Head of caudate nucleus (tissue), 42 donors: ENCODE data around the gene SCAMP2.
A peak's percentile ranks its signal among the peaks of the same experiment; 100 is the strongest.
"Not testable (repeated sequence)": the region's sequence is repeated elsewhere in the genome, so short reads cannot be mapped to it uniquely, and the experiment has no call there.

ENCODE experiments used
- DNase-seq, 42 donors: peaks; one replicate each; pipeline versions ENCODE4 v3.0.0 to v3.0.0-alpha.2; 2020 to 2021; ENCODE audit warnings: mixed read lengths in 7 of 42
- intact Hi-C: fragments of 100-400 bp; cut with DNase I; formaldehyde crosslinking; loops from one replicate; pipeline ENCODE4 v1.15.0; 2022

Gene SCAMP2

GRCh38 chr15:74892931-74893330 is 19.8 kb upstream of the SCAMP2 start:
- no peak for DNase-seq
- intact Hi-C loops = no loop called here

DNA sequence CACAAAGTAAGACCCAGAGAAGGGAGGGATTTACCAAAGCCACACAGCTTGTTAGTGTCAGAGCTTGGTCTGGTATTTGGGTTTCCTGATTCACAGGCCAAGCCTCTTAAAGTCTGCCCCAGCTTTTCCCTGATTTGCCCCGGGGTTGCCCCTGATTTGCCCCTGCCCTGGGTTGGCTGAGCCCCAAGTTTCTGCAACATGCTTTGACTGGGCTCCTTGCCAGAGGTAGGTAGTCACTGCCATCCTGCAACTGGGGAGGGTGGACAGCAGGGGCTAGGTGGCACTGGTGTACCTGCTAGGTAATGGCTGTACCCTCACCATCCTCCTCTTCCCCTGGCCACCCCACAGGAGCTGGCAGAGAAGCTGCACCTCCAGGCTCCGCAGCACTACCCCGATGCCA is 19.1 kb upstream of the SCAMP2 start:
- intact Hi-C loops = no loop called here
- no peak for DNase-seq

DNA sequence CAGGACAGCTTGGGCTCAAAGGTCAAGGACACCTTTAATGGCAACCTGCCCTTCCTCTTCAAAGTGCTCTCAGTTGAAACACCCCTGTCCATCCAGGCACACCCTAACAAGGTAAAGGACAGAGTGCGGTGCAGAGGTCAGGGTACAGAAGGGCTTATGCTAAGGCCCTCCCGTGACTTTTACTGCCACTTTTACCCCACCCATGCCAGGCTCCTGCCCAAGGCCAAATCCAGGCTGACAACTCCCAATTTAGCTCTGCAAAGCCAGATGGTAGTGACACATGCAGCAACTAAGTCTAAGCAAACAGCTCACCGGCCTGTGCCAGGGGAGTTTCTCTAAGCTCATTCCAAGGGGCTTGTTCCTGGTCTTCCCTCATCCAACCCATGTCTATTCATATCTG is 18.3 kb upstream of the SCAMP2 start:
- intact Hi-C loops = no loop called here
- DNase-seq = no peak

DNA sequence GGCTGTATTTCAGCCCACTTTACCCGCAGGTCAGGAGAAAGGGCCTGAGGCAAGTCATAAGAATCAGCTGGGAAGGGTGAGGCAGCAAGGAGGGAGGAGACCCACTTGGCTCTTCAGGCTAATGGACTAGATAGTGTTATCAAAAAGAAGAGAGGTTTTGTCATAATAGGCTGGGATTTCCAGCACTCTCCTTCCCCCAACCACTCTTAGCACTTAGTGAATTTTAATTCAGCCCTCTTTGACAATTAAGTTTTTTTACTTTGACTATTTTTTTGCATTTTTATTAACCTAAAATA is 17.4 kb upstream of the SCAMP2 start:
- DNase-seq = no peak
- intact Hi-C loops = no loop called here

GRCh38 chr15:74889883-74890664 is 16.9 kb upstream of the SCAMP2 start, which contains the start of gene MPI:
Gene MPI (plus strand): TSS chr15:74890042. CDS start chr15:74890074, 32 bp downstream.
- DNase-seq = peak; percentile 87 to 97 (median 93)
- intact Hi-C loops = no loop called here

DNA sequence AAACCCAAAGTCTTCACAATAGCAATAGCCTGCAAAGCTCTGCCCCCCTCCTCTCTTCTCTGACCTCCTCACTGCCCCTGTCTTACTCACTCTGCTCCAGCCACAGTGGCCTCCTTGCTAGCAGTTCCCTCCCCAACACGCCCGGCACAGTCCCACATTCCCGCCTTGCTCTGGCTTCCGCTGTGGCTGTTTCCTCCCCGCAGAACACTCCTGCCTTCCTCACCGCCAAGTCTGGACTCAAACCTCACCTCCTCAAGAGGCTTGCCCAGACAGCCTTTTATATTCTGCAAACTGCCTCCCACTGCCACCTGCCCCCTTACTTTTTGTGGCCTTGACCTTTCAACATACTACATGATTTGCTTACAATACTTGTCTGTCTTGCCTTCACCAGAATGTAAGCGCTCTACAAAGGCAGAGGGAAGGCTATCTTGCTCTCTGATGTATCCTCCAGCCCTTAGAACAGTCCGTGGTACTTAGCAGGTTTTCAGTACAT is 16.3 kb upstream of the SCAMP2 start:
- intact Hi-C loops = no loop called here
- DNase-seq = peak; percentile 28 to 82 (median 62)

GRCh38 chr15:74888716-74889115 is 15.6 kb upstream of the SCAMP2 start:
- intact Hi-C loops = no loop called here
- no peak for DNase-seq

GRCh38 chr15:74887537-74888193 is 14.5 kb upstream of the SCAMP2 start:
- intact Hi-C loops, DNase-seq: not testable (repeated sequence)

DNA sequence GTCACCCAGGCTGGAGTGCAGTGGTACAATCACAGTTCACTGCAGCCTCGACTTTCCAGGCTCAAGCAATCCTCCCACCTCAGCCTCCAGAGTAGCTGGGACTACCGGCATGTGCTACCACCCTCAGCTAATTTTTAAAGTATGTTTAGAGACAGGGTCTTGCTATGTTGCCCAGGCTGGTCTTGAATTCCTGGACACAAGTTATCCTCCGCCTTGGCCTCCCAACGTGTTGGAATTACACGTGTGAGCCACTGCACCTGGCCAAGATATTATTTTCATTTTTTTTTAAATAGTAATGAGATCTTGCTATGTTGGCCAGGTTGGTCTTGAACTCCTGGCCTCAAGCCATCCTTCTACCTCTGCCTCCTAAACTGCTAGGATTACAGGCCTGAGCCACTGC is 12.3 kb upstream of the SCAMP2 start:
- DNase-seq = no peak
- intact Hi-C loops = no loop called here

DNA sequence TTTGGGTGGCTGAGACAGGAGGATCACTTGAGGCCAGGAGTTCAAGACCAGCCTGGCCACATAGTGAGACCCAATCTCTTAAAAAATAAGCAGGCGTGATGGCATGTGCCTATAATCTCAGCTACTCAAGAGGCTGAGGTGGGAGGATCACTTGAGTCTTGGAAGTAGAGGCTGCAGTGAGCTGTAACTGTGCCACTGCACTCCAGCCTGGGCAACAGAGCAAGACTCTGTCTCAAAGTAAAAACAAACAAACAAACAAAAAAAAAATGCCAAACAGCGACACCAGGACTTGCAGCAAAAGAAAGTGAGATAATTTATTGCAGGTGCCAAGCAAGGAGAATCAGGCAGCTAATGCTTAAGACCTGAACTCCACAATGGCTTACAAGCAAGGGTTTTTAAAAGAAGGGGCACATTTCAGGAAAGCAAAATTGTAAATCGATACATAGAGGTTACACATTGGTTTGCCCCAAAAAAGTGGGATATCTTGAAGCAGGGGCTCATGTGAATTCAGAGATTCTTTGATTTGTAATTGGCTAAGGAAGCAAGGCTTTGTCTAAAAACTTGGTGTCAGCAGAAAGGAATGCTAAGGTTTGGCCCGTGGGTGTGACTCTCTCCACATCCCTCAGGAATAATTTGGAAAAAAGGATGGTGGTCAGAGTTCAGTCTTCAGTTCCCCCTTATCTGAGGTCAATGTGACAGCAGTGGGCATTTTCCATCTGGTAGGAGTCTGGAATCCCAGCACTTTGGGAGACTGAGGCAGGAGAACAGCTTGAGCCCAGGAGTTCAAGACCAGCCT is 11.5 kb upstream of the SCAMP2 start:
- no peak for DNase-seq
- intact Hi-C loops = no loop called here

- DNase-seq = no peak
- intact Hi-C loops = no loop called here
Observed at GRCh38 chr15:74882528-74882927, 9.4 kb upstream of the SCAMP2 start.

GRCh38 chr15:74878273-74878672 is 5.1 kb upstream of the SCAMP2 start:
- intact Hi-C loops = no loop called here
- peak in 4 of 42 donors; percentile 18 to 54 (median 31) for DNase-seq

DNA sequence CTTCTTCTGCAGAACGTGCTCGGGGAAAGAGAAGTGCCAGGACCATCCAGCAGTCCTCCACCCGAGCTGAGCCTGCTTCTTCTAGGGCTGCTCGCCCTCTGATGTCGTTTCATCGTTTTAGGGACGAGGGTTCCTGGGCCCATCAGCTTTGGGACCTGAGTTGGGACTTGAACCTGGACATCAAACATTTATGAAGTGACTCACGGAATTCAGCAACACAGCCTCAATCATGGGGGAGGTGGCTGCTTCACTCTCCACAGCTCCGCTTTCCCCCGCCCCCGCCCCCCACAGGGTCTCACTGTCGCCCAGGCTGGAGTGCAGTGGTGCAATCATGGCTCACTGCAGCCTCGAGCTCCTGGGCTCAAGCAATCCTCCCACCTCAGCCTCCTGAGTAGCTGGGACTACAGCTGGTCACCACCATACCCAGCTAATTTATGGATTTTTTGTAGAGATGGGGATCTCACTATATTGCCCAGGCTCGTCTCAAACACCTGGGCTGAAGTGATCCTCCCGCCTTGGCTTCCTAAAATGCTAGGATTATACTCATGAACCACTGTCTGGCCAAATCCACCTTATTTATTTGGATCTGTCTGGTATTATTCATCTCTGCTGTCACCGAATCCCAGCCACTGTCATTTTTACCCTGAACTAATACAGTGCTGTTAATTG is 725 bp upstream of the SCAMP2 start:
- DNase-seq = peak in 20 of 42 donors; percentile 19 to 57 (median 32)

DNA sequence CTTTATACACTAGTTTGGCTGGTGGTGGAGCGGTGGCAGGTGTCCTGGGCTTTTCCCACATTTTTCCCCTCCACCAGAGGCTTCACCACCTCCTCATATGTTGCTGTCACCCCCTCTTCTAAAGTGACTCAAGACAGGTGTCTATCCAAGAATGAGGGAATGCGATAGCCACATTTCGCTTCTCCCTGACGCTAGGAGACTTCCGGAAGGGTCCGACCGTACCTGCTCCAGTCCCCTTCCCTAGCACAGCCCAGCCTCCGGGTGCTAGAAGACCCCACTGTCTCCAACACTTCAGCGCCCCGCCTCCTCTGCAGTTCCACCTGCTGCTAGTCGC is 496 bp downstream of the SCAMP2 start:
- intact Hi-C loops = no loop called here
- no peak for DNase-seq

More for the DNA sequence above, 725 bp upstream of the SCAMP2 start:
- intact Hi-C loops = no loop called here

DNA sequence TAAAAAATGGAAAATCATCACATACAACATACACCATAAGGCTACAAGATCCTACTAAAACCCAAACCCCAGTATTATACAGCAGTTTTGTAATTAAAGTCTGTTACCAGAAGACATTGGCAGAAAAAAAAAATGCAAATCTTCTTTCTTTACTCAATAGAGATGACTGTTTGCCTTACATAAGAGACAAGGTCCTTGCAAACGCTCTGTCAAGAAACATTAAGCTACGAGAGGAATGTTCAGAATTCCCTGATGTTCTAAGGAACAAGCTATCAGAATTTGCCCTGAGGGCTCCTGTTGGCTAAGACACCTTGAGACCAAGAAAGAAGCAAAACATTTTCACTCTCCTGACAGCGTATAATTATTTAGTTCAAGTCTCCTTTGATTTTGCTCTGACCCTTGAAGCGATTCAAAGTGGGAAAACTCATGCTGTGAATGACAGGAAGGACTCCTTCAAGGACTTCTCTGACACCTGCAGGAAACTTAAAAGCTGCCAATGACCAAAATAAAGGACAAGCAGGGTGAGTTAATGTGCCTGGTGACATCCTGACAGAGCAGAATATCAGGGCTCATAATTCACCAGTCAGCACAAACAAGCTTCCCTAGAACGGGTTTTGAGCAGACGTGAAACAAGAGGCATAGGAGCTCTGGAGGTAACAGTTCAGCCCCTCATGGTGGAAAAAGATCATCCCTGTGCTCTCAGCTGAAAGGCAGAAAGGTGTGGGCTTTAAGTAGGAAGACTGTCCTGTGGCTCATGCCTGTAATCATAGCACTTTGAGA is 2.5 kb downstream of the SCAMP2 start:
- DNase-seq = peak in 1 of 42 donors; percentile 5
- intact Hi-C loops = no loop called here

DNA sequence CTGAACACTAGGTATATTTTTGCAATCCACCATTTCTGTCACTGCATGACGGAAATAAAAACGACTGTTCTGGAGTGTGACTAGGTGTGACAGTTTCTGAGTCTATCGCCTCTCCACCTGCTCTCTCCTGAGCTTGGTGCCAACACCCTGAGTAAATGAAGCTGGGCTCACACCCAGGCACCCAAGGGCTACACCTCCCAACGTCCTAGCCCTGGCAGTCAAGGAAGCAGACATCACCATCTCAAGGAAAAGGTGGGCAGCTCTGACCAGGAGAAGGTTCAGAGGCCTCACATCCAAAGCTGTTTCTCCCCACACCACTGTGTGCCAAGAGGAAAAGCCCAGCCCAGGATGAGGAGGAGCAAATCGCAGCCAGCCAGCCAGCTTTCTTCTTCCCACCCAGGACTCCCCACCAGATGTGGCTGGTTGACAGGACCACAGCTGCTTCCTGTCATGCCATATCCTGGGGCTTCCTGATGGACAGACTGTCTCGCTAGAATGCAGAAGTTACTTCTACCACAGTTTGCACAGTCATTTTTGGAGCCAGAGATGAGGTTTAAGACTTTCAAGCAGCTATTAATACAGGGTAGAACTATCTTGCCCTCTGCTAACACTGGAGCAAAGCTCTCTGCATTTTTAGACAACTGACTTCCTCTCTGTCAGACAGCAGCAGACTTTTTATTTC is 3.3 kb downstream of the SCAMP2 start:
- DNase-seq = peak in 40 of 42 donors; percentile 27 to 75 (median 52)
- intact Hi-C loops = no loop called here

DNA sequence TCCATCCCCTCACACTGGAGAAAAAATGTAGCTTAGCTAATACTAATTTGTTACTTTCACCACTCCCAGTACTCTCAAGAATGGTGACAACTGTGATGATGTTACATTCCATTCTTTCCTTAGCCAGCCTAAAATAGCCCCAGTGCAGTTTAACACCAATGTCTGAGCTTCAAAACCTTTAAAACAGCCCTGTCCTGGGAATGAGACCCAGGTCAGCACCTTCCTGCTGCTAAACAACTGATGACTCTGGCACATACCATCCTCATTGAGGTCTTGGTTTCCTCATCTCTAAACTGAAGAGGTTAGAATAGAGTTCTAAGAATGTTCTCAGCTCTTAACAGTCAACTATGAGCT is 3.8 kb downstream of the SCAMP2 start:
- intact Hi-C loops = no loop called here
- DNase-seq = no peak

DNA sequence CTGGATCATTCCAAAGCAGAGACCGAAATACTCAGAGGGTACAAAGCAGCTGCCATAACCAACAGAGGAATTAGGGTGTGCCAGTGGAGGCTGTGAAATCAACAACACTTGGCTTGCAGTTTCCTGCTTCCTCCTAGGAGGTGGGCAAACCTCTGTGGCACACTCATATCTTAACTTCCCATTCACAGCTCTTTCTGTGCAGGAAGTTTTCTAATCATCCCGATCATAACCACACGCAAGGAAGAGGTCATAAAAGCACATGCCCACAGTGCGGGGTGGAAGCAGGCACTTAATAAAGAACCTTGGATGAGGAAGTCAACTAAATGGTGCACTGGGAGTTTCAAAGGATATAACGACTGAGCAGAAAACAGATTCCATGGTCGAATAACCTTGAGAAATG is 5.1 kb downstream of the SCAMP2 start:
- intact Hi-C loops = no loop called here

More for the DNA sequence above, 5.1 kb downstream of the SCAMP2 start:
- peak in 2 of 42 donors; percentile 10 to 40 for DNase-seq
